ENCODE data around the gene GPC3.

Gene GPC3

GRCh38 chrX:133965321-133965720 is 20.1 kb downstream of the GPC3 start:
- DNase-seq = no peak

GRCh38 chrX:133961046-133961445 is 24.3 kb downstream of the GPC3 start:
- DNase-seq = no peak

- DNase-seq = no peak
These were observed 25.4 kb downstream of the GPC3 start for GRCh38 chrX:133959972-133960371.

GRCh38 chrX:133958997-133959688 is 26.3 kb downstream of the GPC3 start:
- no peak for DNase-seq

GRCh38 chrX:133956570-133957340 is 28.6 kb downstream of the GPC3 start:
- no peak for DNase-seq

- no peak for DNase-seq
These were observed 31.5 kb downstream of the GPC3 start for GRCh38 chrX:133953785-133954355.

- DNase-seq = no peak
These were observed 32.3 kb downstream of the GPC3 start for GRCh38 chrX:133953078-133953477.

GRCh38 chrX:133951098-133951497 is 34.3 kb downstream of the GPC3 start:
- no peak for DNase-seq

- no peak for DNase-seq
These were observed 35.2 kb downstream of the GPC3 start for GRCh38 chrX:133950214-133950613.

- no peak for DNase-seq
These were observed 36.5 kb downstream of the GPC3 start for GRCh38 chrX:133948895-133949294.

GRCh38 chrX:133947996-133948395 is 37.4 kb downstream of the GPC3 start:
- DNase-seq = no peak

GRCh38 chrX:133947022-133947421 is 38.4 kb downstream of the GPC3 start:
- DNase-seq = no peak

- no peak for DNase-seq
These were observed 41.9 kb downstream of the GPC3 start for GRCh38 chrX:133943507-133943906.

GRCh38 chrX:133939655-133940302 is 45.6 kb downstream of the GPC3 start:
- no peak for DNase-seq

GRCh38 chrX:133938530-133938929 is 46.9 kb downstream of the GPC3 start:
- DNase-seq = no peak

GRCh38 chrX:133937022-133937421 is 48.4 kb downstream of the GPC3 start:
- no peak for DNase-seq

- DNase-seq = no peak
These were observed 50.3 kb downstream of the GPC3 start for GRCh38 chrX:133935076-133935475.

- DNase-seq = no peak
These were observed 52.1 kb downstream of the GPC3 start for GRCh38 chrX:133933316-133933715.

GRCh38 chrX:133929836-133930464 is 55.4 kb downstream of the GPC3 start:
- DNase-seq = no peak

- DNase-seq = no peak
These were observed 57.0 kb downstream of the GPC3 start for GRCh38 chrX:133928365-133928764.

GRCh38 chrX:133926809-133927208 is 58.6 kb downstream of the GPC3 start:
- DNase-seq = no peak

GRCh38 chrX:133926099-133926498 is 59.3 kb downstream of the GPC3 start:
- no peak for DNase-seq

GRCh38 chrX:133924548-133924947 is 60.8 kb downstream of the GPC3 start:
- no peak for DNase-seq

All from stimulated activated CD4-positive, alpha-beta T cell treated with anti-CD3 and anti-CD28 coated beads, Interleukin-4, amount 100 ng/mL, for 1 hour (primary cell).